ENCODE data around the gene FADS2.
A peak's percentile ranks its signal among the peaks of the same experiment; 100 is the strongest.

FADS2 gene

DNA sequence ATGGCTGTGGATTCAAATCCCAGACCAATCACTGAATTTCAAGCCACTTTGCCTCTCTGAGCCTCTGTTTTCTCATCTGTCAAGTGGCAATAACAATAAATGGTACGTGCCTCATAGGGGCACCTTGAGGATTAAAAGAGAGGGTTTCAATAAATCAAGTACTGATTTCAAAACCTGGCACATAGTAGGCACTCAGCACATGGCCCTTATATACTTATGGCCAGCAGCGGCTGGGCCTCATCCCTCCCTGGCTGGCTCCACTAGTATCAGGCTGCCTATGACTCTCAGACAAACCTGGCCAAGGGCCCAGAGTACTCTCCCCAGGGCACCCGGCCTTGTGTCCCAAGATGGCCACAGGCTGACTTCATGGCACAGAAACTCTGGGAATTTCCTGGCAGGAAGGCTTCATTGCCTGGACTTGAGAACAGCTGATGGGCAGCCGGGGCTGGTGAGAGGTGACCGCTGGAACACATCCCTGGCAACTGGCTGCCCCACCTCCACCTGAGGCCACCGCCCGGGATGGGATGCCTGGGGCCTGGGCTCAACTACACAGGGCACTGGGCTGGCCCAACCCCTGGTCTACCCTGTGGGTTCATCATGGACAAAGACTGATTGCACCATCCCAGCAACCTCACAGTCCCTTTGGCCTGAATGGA is 59.9 kb downstream of the FADS2 start:
- DNase-seq (ENCODE audit: low read depth in 2 of 2) = no peak

DNA sequence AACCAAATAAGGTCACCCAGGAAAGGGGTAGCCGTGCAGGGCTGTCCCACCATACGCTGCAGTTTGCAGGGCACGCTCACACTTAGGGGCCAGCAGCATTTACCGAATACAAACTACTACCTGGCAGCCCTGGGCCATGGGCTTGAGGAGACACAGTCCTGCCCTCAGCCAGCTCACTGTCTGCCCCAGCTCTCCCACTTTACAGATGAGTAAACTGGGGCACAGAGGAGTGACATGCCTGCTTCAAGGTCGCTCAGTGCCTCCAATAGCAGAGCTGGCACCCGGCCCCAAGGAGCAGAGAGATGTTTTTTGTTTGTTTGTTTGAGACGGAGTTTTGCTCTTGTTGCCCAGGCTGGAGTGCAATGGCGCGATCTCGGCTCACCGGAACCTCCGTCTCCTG is 60.5 kb downstream of the FADS2 start:
- no peak for DNase-seq (ENCODE audit: low read depth in 2 of 2)

DNA sequence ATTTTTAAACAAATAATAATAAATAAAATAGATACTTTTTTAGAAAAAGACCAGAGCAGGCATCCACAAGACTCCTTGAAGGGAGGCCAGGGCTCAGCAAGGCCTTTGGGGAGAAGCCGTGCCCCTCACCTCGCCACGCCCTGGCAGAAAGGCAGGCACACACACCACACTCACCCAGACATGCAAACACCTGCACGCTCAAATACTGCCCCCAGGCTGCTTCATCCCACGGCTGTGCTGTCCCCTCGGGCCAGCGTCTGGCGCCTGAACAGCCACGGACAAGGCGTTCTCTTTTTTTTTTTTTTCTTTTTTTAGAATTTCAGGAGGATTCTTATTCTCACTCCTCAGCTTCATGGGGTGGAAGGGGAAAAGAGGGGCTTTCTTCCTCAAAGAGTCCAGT is 61.7 kb downstream of the FADS2 start:
- no peak for DNase-seq (ENCODE audit: low read depth in 2 of 2)

DNA sequence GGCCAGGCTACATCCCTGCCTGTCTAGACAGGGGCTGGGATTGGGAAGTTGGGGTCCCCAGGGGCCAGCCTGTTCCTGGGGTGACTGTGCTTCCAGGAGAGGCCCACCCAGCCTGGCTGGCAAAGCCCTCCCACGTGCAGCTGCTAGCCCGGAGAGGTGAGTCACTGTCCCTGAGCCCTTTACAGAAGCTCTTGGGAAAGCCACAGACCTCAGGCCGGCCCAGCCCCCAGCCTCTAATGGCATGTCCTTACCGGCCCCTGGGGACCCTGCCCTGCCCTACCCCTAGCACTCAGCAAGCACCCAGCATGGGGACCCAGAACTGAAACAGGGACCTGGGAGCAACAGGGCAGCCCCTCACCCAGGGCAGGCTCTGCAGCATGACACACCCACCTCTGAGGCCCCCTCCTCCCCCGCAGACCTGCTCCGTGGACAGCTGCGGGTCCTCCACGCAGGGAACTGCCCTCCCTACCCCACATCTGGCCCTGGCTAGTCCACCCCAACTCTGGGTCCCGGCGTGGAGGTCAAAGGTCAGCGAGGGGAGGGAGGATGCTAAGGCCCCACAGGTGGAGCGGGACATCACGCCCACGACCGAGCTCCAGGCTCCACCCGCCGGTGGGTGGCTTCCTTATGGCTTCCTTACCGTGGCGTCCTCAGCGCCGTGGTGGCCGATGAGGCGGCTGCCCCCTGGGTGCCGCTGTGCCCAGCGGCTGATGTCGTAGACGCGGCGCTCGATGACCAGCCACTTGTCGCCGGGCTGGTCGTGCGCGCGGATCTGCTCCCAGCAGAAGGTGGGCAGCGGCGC is 62.6 kb downstream of the FADS2 start:
- DNase-seq (ENCODE audit: low read depth in 2 of 2) = no peak

DNA sequence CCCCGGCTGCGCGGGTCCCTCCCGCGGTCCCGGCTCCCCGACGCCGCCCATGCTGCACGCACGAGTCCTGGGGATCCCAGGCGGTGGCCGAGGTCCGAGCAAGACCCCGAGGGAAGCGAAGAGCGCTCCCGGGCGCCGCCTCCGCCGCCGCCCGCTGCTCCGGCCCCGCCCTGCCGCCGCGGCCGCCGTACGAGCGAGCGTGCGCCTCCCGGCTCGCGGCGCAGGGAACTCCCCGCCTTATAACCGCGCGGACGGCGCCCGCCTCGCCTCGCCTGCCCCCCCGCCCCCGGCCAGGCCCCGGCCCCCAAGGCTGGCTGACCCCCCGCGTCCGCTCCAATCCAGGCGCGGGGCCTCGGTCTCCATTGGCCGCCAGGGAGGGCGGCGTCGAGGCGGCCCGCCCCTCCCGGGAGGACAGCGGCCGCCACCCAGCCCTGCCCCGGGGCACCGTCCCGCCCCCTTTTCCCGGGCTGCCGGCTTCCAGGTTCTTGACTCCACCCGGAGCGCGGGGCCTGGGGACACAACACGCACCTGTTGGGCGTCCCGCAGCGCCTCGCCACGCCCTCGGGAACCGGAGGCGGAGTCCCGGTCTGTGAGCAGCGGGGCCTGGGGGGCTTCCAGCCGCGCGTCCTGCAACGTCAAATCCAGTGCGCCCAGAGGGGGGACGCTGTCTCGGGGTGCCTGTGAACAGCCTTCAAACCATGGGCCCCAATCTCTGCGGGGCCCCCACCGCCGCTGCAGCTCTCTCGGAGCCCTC is 63.4 kb downstream of the FADS2 start, which contains the start of gene FADS3:
TSS of gene FADS3 (minus strand) at position 215 of the 754 bp plus-strand sequence. CDS start at position 51, 164 bp downstream.
- DNase-seq (ENCODE audit: low read depth in 2 of 2) = peak in 1 of 2 donors; percentile 24

DNA sequence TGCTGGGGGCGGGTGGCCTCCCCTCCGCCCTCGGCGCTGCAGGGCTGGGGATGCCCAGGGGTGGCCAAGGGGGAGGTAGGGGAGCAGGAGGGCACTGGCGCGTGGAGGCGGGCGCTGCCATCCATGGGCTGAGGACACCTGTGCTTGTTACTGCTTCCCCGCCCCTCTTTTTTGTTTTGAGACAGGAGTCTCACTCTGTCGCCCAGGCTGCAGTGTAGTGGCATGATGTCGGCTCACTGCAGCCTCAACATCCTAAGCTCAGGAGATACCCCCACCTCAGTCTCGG is 63.9 kb downstream of the FADS2 start:
- no peak for DNase-seq (ENCODE audit: low read depth in 2 of 2)

DNA sequence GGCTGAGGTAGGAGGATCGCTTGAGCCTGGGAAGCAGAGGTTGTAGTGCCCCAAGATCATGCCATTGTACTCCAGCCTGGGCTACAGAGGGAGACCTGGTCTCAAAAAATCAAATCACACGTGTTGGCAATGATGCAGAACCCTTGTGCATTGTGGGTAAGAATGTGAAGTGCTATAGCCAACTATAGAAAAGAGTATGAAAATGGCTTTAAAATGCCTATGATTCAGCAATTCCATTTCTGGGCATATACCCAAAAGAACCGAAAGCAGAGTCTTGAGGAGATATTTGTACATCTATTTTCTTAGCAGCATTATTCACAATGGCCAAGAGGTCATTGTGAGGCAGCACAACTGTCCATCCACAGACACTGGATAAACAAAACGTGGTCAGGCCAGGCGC is 65.9 kb downstream of the FADS2 start:
- DNase-seq (ENCODE audit: low read depth in 2 of 2) = no peak

DNA sequence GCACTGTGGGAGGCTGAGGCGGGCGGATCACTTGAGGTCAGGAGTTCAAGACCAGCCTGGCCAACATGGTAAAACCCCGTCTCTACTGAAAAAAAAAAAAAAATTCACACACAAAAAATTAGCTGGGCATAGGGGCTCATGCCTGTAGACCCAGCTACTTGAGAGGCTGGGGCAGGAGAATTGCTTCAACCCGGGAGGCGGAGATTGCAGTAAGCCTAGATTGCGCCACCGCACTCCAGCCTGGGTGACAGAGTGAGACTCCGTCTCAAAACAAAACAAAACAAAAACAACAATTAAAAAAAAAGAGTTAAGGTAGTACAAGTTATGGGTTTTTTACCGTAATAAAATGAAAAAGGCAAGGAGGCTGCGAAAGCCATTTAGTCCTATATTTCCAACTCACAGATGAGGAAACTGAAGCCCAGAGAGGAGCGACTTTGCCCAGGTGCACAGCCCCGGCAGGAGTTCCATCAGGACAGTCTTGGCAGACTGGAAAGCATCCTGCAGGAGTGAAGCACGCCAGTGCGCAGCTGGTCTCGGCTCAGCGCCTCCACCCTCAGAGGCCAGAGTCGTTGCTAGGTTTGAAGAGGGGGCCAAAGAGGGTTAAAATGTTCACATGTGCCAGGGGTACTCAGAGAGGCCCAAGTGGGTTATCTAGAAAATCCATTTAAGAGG is 67.1 kb downstream of the FADS2 start:
- no peak for DNase-seq (ENCODE audit: low read depth in 2 of 2)

DNA sequence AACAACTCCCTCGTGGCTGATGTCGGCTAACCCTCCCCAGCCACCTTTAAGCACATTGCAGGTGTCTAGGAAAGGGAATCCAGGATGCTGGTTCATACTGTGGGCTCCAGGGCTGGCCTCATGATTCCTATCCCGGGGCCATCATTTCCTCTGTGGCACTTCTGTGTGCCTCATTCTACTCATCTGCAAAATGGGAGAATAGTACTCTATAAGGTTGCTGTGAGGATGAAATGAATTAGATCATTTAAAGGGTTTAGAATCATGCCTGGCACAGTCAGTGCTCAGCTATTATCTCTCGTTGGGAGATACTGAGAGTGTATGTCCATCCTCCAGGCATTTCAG is 67.6 kb downstream of the FADS2 start:
- DNase-seq (ENCODE audit: low read depth in 2 of 2) = no peak

DNA sequence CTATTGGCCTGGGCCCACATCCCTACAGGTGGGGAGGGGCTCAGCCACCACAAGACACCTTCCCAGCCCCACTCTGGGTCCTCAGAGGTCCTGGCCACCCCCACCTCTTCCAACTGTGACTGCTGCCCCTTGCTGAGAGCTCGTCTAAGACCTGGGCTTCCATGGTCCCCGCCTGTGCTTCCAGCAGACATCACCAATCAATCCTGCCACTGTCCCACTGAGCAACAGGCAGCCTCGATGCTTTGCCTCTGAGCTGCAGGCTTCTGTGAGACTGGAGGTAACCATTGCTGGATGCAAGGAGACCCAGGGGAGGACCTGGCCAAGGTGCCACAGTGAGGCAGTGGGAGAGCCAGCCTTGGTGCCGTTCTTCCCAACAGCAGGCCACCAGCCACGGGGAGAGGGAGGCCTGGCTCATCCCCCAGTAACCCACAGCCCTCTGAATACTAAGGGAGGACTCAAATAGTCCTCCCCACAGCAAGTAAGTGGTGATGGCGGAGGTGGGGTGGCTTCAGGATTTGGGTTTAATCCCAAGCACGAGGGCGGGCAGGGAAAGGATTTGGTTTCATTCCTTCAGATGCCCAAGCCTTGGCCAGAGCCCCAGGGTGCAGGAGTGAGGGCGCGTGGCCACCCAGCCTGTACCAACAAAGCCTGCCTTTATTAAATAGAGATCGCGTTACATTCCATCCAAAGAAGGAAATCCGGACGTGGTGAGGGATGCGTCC is 68.7 kb downstream of the FADS2 start:
- DNase-seq (ENCODE audit: low read depth in 2 of 2) = no peak

DNA sequence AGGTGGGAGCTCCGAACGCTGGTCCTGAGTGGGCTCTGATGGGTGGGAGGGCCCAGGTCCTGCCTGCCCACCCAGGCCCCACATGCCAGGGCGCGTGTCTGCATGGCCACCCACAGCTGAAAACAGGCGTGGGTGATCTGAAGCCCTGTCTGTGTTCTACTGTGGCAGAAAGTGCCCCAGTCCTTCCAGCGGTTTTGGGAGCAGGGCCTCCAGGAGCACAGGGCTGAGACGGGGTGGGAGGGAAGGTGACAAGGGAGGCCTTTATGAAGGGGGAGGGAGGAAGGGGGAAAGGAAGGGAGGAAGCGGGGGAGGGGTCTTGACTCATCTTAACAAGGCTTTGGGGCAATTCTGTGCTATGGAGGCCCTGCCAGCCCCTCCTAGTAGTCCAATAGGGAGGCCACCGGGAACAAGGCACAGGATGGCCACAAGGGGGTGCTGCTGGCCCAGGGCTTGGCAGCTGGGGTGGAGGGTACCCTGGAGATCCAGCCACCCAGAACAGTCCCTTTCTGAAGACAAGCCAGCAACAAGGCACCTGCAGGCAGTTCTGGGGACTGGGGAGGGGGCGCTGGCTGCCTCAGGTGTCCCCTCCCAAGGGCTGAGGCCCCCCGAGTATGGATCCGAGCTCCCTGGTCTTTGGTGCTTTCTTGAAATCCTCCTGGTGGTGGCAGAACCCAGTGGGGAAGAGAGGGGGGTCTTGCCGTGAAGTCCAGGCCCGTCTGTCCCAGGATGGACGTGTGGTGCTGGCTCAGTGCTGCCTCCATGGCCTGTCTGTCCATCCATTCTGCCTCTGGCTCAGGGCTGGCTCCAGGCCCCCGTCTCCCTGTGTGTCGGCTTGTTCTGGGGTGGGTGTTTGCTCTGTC is 69.5 kb downstream of the FADS2 start:
- DNase-seq (ENCODE audit: low read depth in 2 of 2) = peak; percentile 45 to 55

DNA sequence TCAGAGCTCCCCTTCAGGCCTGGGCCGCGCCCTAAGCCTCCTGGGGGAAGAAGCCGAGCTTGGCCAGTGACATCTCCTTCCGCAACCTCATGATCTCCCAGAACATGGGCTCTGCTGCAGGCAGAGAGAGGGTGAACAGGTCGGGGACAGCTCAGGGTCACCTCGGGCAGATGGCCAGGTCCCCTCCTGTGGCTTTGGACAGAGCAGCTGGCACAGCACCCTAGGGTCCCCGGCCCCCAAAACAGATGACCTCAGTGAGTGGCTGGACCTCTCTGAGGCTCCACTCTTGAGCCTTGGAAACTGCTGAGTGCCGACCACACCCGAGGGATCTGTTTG is 70.1 kb downstream of the FADS2 start:
- DNase-seq (ENCODE audit: low read depth in 2 of 2) = no peak

DNA sequence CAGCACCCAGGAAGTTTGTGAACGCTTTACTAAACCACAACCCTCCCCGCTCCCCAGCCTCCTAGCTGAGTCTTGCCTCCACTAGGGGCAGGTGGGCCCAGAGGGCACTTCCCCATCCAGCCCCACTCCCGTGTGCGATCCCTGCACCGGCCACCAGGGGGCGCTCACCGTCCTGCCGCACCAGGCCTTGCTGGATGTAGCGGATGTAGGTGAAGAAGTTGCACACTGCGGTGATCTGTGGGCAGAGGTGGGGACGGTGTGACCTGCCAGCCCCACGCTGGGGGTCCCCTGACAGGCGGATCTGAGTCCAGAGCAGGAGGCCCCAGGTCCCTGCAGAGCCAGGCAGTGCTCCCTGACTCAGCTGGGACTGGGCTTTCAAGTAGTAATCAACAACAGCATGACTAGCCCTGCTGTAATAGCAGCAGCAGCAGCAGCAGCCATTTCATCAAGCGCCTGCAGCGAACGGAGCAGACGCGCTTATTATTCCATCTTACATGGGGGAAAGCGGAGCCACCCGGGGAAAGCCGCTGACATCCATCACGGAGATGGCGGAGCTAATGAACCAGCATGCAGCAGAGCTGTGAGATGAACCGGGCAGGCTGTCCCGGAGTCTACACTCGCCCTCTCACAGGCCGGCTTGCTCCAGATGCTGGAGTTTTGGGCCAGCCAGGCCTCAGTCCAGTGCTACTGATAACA is 71.2 kb downstream of the FADS2 start:
- DNase-seq (ENCODE audit: low read depth in 2 of 2) = peak; percentile 72 to 75

DNA sequence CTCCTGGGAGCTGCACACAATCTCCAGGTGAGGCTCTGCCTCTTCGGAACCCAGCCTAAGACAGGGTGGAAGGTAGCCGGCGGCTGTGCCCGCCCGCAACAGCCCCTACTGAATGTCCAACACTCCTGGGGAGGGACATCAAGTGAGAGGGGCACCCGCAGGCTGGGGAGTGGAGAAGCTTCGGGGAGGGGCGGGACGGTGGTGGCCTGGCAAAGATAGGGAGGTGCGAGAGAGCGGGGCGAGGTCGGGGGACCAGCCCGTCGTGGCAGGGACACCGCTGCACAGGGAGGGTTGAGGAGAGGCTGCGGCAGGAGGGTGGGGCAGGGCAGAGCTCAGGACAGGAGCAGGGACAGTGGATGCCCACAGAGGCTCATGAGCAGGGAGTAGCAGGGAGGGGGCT is 72.2 kb downstream of the FADS2 start:
- DNase-seq (ENCODE audit: low read depth in 2 of 2) = no peak

DNA sequence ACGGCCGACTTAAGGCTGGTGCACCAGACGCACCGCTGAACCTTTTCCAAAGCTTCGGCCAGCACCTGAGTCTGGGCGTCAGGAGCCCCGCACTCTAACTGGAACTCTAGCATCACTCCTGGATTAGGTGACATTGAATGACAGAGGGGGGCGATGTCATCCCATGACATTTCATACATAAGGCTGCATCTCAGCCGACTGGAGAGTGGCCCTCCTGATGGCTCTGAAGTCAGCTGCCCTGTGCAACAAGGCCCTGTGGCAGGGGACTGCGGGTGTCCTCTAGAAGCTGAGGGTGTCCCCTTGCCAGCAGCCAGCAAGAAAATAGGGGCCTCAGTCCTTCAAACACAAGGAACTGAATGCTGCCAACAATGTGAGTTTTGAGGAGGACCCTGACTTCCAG is 73.3 kb downstream of the FADS2 start:
- DNase-seq (ENCODE audit: low read depth in 2 of 2) = no peak

DNA sequence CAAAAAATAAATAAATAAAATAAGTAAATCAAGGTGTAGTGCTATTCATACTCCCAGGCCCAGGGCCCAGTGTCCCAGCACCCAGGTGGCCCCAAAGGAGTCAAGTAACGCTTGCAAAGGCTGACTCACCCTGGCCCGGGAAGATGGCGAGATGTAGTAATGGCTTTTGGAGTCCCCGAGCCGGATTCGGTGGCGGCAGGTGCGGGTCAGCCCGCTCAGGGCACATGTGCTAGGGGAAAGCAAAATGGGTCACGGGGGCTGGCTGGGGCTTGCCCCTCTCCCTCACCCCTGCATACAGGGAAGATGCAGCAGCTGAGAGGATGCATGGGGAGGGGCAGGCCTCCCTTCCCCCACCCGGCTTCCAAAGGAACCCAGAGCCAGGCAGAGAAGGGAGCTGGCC is 74.2 kb downstream of the FADS2 start:
- DNase-seq (ENCODE audit: low read depth in 2 of 2) = no peak

DNA sequence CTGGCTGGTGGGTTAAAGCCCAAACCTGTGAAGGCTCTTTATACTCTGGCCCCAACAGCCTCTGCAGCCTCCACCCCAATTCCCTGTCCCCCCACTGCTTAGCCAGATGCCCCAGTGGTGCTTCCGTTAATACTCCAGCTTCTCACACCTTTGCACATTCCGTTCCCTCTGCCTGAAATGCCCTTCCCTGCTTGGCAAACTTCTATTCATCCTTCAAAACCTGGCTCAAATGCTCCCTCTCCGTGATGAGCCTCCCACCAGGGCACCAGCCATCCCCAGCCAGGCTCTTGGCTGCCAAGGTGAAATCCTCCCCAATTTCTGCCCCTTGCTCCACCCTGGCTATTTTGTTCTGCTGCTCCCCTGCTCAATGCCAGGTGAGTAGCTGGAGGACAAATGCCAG is 75.7 kb downstream of the FADS2 start:
- no peak for DNase-seq (ENCODE audit: low read depth in 2 of 2)

DNA sequence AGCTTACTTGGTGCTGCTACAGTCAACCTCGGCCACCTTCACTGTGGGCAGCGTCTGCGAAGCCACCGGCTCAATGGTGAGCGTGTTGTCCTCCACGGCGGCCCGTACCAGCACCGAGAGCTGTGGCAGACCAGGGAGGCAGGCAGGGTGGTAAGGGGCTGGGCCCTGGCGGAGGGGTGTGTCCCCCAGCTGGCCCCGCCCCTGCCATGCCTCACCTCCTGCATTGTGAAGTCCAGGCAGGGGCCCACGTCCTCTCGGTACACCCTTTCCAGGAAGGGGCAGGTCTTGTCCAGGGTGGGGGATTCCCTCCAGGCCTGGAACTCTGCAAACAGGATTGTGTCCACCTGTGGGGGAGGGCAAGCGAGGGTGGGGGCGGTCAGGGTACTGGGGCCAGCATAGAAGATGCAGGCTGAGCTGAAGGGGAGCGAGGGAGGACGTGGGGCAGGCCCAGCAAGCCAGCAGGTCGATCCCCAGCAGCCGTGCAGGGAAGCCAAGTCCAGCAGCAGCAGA is 76.5 kb downstream of the FADS2 start:
- no peak for DNase-seq (ENCODE audit: low read depth in 2 of 2)

DNA sequence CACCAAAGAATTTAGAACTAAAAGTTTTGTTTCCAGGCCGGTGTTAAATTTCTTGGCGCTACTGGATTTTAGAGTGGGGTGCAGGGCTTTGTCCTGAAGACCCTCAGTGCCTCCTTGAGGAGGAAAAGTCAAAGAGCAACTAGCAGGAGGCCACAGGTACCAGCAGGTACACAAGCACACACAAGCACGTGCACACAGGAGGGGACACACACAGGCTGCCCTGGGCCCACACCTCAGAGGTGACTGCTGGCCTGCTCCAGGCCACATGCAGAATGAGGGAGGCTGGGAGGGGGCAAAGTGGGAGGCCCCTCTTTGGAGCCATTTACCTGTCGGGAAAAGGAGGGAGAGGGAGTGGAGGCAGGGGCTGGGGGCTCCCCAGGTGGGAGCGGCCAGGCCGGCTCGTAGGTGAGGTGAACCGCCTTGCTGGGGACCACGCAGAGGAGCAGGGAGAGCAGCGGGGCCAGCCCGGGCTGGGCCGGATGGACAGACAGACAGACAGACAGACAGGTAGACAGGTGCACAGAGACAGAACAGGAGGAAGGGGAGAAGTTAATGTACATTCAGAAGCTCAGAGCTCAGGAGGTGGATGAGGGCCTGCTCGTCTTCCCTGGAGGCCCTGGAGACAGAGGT is 77.1 kb downstream of the FADS2 start:
- no peak for DNase-seq (ENCODE audit: low read depth in 2 of 2)

All from stimulated activated CD8-positive, alpha-beta memory T cell treated with anti-CD3 and anti-CD28 coated beads, Interleukin-15, amount 100 ng/mL, for 4 hours (primary cell).